PC-3 (cell line): ENCODE measurements around the gene FLCN.

ENCODE experiments used
- CTCF ChIP-seq: fragments of 300-600 bp; sonication (generic); conservative IDR thresholded peaks from 2 replicates; pipeline ENCODE4 v1.5.1; 2017; ENCODE audit warnings: antibody characterized with exemption, low read depth, mild to moderate bottlenecking, low read length
- EZH2phosphoT487 ChIP-seq: fragments of 300-600 bp; sonication (generic); IDR thresholded peaks from 2 replicates; pipeline ENCODE4 v1.6.1; 2018; ENCODE audit warnings: mild to moderate bottlenecking, antibody characterized with exemption, low read length, borderline replicate concordance

- TF ChIP-seq CTCF, result no peak
- no peak for TF ChIP-seq EZH2phosphoT487
Measured at GRCh38 chr17:17215575-17215974, 21.4 kb downstream of the FLCN start.
